GM19240 (cell line): ENCODE data around the gene DLGAP1.
"Not testable (repeated sequence)": the region's sequence is repeated elsewhere in the genome, so short reads cannot be mapped to it uniquely, and the experiment has no call there.

Source experiments
- DNase-seq: peaks from one replicate; pipeline ENCODE4 v3.0.0; 2011; ENCODE audit warnings: low spot score; ENCODE audit not compliant: insufficient read length

The DLGAP1 gene

GRCh38 chr18:3594760-3595368 is 860.2 kb downstream of the DLGAP1 start:
- DNase-seq, result no peak

- peak; percentile 48 for DNase-seq
Measured at GRCh38 chr18:3593904-3594759, 861.0 kb downstream of the DLGAP1 start.

- DNase-seq, result no peak
Measured at GRCh38 chr18:3593381-3593903, 861.7 kb downstream of the DLGAP1 start.

- no peak for DNase-seq
Measured at GRCh38 chr18:3592864-3593263, 862.2 kb downstream of the DLGAP1 start.

- DNase-seq, result no peak
Measured at GRCh38 chr18:3590096-3590630, 864.9 kb downstream of the DLGAP1 start.

GRCh38 chr18:3585656-3586509 is 869.2 kb downstream of the DLGAP1 start:
- DNase-seq, result no peak

- DNase-seq, result no peak
Measured at GRCh38 chr18:3584897-3585460, 870.1 kb downstream of the DLGAP1 start.

- no peak for DNase-seq
Measured at GRCh38 chr18:3584266-3584861, 870.7 kb downstream of the DLGAP1 start.

GRCh38 chr18:3583873-3584247 is 871.2 kb downstream of the DLGAP1 start:
- DNase-seq, result no peak

GRCh38 chr18:3583106-3583872 is 871.8 kb downstream of the DLGAP1 start:
- not testable (repeated sequence) for DNase-seq

GRCh38 chr18:3581890-3582289 is 873.2 kb downstream of the DLGAP1 start:
- no peak for DNase-seq

- DNase-seq, result not testable (repeated sequence)
Measured at GRCh38 chr18:3580523-3581025, 874.5 kb downstream of the DLGAP1 start.

GRCh38 chr18:3579701-3580100 is 875.4 kb downstream of the DLGAP1 start:
- DNase-seq, result no peak

- DNase-seq, result no peak
Measured at GRCh38 chr18:3578621-3579020, 876.5 kb downstream of the DLGAP1 start.

- no peak for DNase-seq
Measured at GRCh38 chr18:3577281-3577855, 877.7 kb downstream of the DLGAP1 start.

- no peak for DNase-seq
Measured at GRCh38 chr18:3572761-3573160, 882.3 kb downstream of the DLGAP1 start.

- DNase-seq, result no peak
Measured at GRCh38 chr18:3566851-3567250, 888.3 kb downstream of the DLGAP1 start.

GRCh38 chr18:3560755-3561154 is 894.4 kb downstream of the DLGAP1 start:
- DNase-seq, result no peak

- DNase-seq, result no peak
Measured at GRCh38 chr18:3554811-3555427, 900.2 kb downstream of the DLGAP1 start.
